Medulla oblongata (tissue), 1 donor: ENCODE results near the gene AKT2.
"Not testable (repeated sequence)": the region's sequence is repeated elsewhere in the genome, so short reads cannot be mapped to it uniquely, and the experiment has no call there.

Experiments used
- DNase-seq: peaks from one replicate; pipeline ENCODE4 v3.0.0-alpha.2; 2015; ENCODE audit errors: extremely low spot score

The AKT2 gene

GRCh38 chr19:40219029-40219428 is 66.1 kb downstream of the AKT2 start:
- DNase-seq = not testable (repeated sequence)

- DNase-seq = peak; percentile 37
These were observed 66.9 kb downstream of the AKT2 start, which contains the start of gene TTC9B for GRCh38 chr19:40217934-40218890. Gene TTC9B, minus strand, starts transcription at chr19:40218384. Its CDS starts 3 bp downstream, at chr19:40218381.

GRCh38 chr19:40217027-40217810 is 67.9 kb downstream of the AKT2 start:
- no peak for DNase-seq

- DNase-seq = no peak
These were observed 68.4 kb downstream of the AKT2 start for GRCh38 chr19:40216777-40217026.

- no peak for DNase-seq
These were observed 69.0 kb downstream of the AKT2 start for GRCh38 chr19:40216013-40216776.

- no peak for DNase-seq
These were observed 70.2 kb downstream of the AKT2 start for GRCh38 chr19:40214936-40215335.

- DNase-seq = no peak
These were observed 71.1 kb downstream of the AKT2 start for GRCh38 chr19:40213882-40214570.

GRCh38 chr19:40213251-40213829 is 71.8 kb downstream of the AKT2 start:
- no peak for DNase-seq

GRCh38 chr19:40210889-40211288 is 74.3 kb downstream of the AKT2 start:
- DNase-seq = no peak

- DNase-seq = no peak
These were observed 76.5 kb downstream of the AKT2 start for GRCh38 chr19:40208602-40209001.

- DNase-seq = no peak
These were observed 79.4 kb downstream of the AKT2 start for GRCh38 chr19:40205760-40206159.

GRCh38 chr19:40204381-40204780 is 80.8 kb downstream of the AKT2 start:
- no peak for DNase-seq

- peak; percentile 56 for DNase-seq
These were observed 84.6 kb downstream of the AKT2 start for GRCh38 chr19:40200341-40201099.

GRCh38 chr19:40198272-40198990 is 86.7 kb downstream of the AKT2 start:
- no peak for DNase-seq

- no peak for DNase-seq
These were observed 91.6 kb downstream of the AKT2 start for GRCh38 chr19:40193587-40193849.

- DNase-seq = no peak
These were observed 92.2 kb downstream of the AKT2 start for GRCh38 chr19:40192758-40193586.

GRCh38 chr19:40191836-40192646 is 93.1 kb downstream of the AKT2 start:
- DNase-seq = no peak
